ENCODE data around the gene CRYBG3. TPM values are rescaled to one million over a fixed set of nuclear protein-coding genes. Genes with fewer than 3 reads are reported as not detected.

Gene CRYBG3
- total RNA-seq, 1 donor: 23.9 TPM

- DNase-seq (ENCODE audit: low read depth): peak; percentile 24
- no peak for TF ChIP-seq CTCF (IDR thresholded peaks at IDR 0.05; ENCODE audit: insufficient read depth, low read length)
- no peak overlapping the region for H3K4me3 ChIP-seq (ENCODE audit: low read depth, low read length)
Observed at GRCh38 chr3:97810779-97811390, 10.9 kb upstream of the CRYBG3 start.

- TF ChIP-seq CTCF (IDR thresholded peaks at IDR 0.05; ENCODE audit: insufficient read depth, low read length): no peak
- H3K4me3 ChIP-seq (ENCODE audit: low read depth, low read length): no peak overlapping the region
- DNase-seq (ENCODE audit: low read depth): no peak
Observed at GRCh38 chr3:97815149-97815917, 6.5 kb upstream of the CRYBG3 start.

- DNase-seq (ENCODE audit: low read depth): no peak
- no peak overlapping the region for H3K4me3 ChIP-seq (ENCODE audit: low read depth, low read length)
- no peak for TF ChIP-seq CTCF (IDR thresholded peaks at IDR 0.05; ENCODE audit: insufficient read depth, low read length)
Observed at GRCh38 chr3:97816811-97817210, 5.0 kb upstream of the CRYBG3 start.

- no peak for DNase-seq (ENCODE audit: low read depth)
- H3K4me3 ChIP-seq (ENCODE audit: low read depth, low read length): no peak overlapping the region
- TF ChIP-seq CTCF (IDR thresholded peaks at IDR 0.05; ENCODE audit: insufficient read depth, low read length): no peak
Observed at GRCh38 chr3:97817965-97818364, 3.8 kb upstream of the CRYBG3 start.

GRCh38 chr3:97820780-97821179 is 1.0 kb upstream of the CRYBG3 start:
- no peak for TF ChIP-seq CTCF (IDR thresholded peaks at IDR 0.05; ENCODE audit: insufficient read depth, low read length)
- no peak for DNase-seq (ENCODE audit: low read depth)
- H3K4me3 ChIP-seq (ENCODE audit: low read depth, low read length): peak overlapping the region; percentile 95

- peak; percentile 20 for TF ChIP-seq CTCF (IDR thresholded peaks at IDR 0.05; ENCODE audit: insufficient read depth, low read length)
- H3K4me3 ChIP-seq (ENCODE audit: low read depth, low read length): peak overlapping the region; percentile 95
- peak; percentile 49 for DNase-seq (ENCODE audit: low read depth)
Observed at GRCh38 chr3:97821287-97821773, 481 bp upstream of the CRYBG3 start.
